Epithelial cell of umbilical artery (primary cell): ENCODE data around the gene PAGE1. TPM values are rescaled to one million over a fixed set of nuclear protein-coding genes. Genes with fewer than 3 reads are reported as not detected.

Experiments
- total RNA-seq: library from RNA; depleted of rRNA; stranded (reverse); fragments of >200 nt; gene quantifications from 2 replicates; pipeline ENCODE4 v1.2.3, GENCODE V29; 2014

The PAGE1 gene, protein sequence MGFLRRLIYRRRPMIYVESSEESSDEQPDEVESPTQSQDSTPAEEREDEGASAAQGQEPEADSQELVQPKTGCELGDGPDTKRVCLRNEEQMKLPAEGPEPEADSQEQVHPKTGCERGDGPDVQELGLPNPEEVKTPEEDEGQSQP
- total RNA-seq = not detected in 2 replicates

DNA sequence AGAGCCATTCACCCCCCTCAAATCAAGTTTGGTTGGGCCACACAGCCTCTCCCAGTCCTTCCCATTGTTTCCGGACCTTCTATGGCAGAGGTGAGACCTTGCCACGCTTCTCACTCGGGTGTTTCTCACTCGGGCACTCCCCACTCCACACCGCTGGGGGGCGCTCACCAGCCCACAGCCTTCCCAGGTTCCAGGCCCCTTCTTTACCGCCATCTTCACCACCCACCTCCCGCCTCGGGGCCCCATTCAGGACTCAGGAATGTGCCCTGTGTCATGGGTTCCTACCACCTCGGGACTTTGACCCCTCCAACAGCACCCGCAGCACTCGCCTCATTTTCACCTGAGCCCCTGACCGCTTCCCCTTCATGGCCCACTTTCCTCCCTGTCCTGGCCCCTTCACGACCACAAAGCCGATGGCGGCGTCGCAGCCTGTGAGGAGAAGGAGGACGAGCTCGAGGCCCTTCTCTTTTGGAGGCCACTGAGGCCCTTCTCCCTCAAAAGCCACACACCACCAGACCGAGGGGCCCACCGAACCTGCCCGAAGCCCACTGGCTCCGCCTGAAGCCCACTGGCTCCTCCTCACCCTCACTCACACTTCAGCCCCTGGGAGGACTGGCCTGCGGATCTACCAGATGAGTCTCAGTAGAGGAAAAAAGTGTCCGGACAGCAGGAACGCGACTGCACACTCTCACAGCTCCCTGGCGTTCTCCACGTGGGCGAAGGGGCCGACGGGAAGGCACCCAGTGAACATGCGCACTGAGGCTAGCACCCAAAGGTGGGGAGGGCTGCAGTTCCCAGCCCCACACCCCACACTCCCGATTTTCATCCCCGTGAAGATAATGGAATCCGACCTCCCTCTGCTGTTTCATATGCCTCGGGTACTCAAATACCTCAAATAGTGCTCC, at the start of gene PAGE1:
Gene PAGE1, minus strand, starts transcription at position 709 of the 905 bp plus-strand sequence. CDS start 1,214 bp downstream, outside the sequence.

Other genes starting within 250 kb of the PAGE1 start
- gene GAGE12C, start 163.8 kb downstream of the PAGE1 start, total RNA-seq = not detected in 2 replicates
- gene GAGE12D, start 154.3 kb downstream of the PAGE1 start, total RNA-seq = not detected in 2 replicates
- gene GAGE12E, start 144.7 kb downstream of the PAGE1 start, total RNA-seq = not detected in 2 replicates
- not detected in 2 replicates for gene GAGE12F, start 135.1 kb downstream of the PAGE1 start, total RNA-seq
- not detected in 2 replicates for gene GAGE12G, start 125.6 kb downstream of the PAGE1 start, total RNA-seq
- not detected in 2 replicates for gene GAGE12H, start 116.0 kb downstream of the PAGE1 start, total RNA-seq
- gene GAGE2A, start 106.5 kb downstream of the PAGE1 start, total RNA-seq = not detected in 2 replicates
- not detected in 2 replicates for gene GAGE1, start 97.0 kb downstream of the PAGE1 start, total RNA-seq
- not detected in 2 replicates for gene PAGE4, start 133.3 kb upstream of the PAGE1 start, total RNA-seq
- 1.8 and 2.9 TPM in 2 replicates for gene USP27X, start 183.5 kb upstream of the PAGE1 start, total RNA-seq
- gene CLCN5, start 226.6 kb upstream of the PAGE1 start, total RNA-seq = 5.2 and 8.7 TPM in 2 replicates